Non-pigmented ciliary epithelial cell (primary cell): ENCODE data around the gene AMELX.
A peak's percentile ranks its signal among the peaks of the same experiment; 100 is the strongest.

Experiments used
- DNase-seq: peaks from one replicate; pipeline ENCODE4 v3.0.0-alpha.2; 2010; ENCODE audit warnings: low read depth

The AMELX gene

GRCh38 chrX:11293113-11293512 lies at the start of gene AMELX:
Gene AMELX, plus strand, starts transcription at chrX:11293413. Its CDS starts 1,376 bp downstream, at chrX:11294789.
- DNase-seq = no peak

GRCh38 chrX:11244636-11245035 lies 48.6 kb upstream of the AMELX start:
- DNase-seq = no peak

- no peak for DNase-seq
Observed at GRCh38 chrX:11254417-11255109, 38.6 kb upstream of the AMELX start.

DNA sequence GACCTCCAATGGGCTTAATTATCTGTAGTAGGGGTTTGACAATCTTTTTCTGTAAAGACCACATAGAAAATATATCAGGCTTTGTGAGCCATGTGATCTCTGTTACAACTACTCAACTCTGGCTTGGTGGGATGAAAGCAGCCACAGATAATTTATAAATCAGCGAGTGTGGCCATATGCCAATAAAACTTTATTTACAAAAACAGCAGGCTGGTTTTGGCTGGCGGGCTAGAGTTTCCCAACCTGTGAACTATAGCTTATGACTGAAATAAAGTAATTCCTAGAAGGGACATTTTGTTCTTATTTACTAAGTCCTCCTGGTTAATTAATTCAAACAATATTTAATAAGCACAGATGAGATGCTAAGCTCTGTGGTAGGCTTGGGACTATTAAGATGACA lies 35.9 kb upstream of the AMELX start:
- no peak for DNase-seq

DNA sequence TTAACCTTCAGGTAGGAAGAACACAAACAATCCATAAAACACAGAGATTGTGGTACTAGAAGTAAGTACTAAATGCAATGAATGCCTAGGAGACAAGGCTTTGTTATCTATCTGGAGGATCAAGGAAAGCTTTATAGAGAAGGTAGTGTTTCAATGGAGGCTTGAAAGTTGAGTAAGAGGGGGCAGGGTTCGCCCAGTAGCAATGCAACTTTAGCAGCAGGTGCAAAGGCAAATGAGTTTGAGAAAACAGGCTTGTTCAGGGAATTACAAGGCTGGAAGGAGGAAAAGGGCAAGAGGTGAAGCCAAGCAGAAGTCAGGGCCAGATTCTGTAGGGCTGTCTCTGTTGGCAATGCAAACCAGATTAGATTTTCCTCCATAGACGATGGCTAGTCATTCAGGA lies 35.5 kb upstream of the AMELX start:
- DNase-seq = no peak

GRCh38 chrX:11259437-11259836 lies 33.8 kb upstream of the AMELX start:
- DNase-seq = no peak

GRCh38 chrX:11261260-11261659 lies 32.0 kb upstream of the AMELX start:
- DNase-seq = peak; percentile 22

DNA sequence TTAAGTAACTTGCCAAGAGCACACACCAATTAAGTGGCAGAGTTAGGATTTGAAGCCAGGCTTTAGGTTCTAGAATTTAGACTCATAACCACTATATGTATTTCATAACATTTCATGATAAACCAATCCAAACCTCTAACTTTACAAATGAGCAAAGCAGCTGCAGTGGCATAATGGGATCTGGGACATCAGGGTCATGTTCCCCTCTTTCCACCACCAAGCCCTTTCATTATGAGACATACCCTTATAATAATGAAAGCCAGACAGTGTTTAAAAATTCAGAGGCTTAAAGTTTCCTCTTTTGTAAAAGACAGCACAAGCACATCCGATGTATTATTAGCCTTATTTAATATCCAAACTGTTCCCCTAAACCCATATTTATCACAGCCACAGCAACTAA lies 28.3 kb upstream of the AMELX start:
- no peak for DNase-seq

DNA sequence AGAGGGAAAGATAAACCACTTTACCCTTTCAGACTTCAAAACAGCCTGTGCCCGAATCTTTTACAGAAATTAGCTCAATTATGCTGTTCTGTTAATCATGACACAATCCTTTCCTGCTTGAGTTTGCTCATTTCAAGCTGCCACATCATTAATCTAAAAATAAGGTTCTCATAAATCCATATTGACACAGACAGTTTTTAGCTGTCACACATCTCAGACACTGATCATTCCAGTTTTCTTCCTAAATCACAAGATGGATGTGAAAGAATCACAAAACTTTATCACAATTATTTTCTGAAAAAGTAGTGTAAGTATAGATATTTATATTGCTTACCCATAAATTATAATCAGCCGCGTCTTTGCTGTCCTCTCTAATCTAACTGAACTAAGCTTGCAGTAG lies 27.9 kb upstream of the AMELX start:
- DNase-seq = no peak

DNA sequence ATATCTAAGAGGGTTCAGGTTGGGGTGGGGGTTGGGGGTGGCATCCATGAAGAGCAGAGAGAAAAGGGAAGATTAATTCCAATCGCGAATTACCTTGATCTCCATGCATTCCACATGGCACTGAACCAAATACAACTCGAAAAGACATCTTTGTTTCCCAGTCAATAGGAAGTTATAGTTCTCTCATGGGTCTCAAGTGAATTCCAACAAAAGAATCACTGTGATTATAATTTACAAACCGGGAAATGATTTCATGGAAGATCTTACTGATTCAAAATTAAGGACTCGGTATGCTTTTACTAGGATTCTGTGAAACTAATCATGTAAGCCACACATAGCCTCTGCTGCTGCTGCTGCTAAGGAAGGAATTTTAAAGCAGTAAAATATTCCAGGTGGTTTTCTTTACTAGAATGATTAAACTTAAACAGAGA lies 26.6 kb upstream of the AMELX start:
- DNase-seq = no peak

DNA sequence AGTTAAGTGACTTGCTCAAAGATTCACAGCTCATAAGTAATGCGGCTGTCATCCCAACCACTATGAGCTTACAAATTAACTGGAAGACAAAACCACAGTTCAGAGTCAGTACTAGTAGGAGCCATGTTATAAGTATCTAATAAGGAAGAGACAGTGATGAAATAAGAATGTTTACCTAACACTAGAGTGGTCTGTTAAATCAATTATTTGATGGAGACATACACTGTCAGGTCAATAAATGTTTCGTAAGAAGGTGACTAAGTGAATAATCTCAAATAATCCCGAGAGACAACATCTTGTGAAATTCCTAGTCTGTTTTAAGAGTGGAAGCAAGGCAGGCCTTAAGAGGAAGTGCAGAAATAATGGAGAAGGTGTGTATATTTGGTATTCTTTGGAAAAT lies 25.8 kb upstream of the AMELX start:
- DNase-seq = no peak

- DNase-seq = no peak
Observed at GRCh38 chrX:11269006-11269405, 24.2 kb upstream of the AMELX start.

DNA sequence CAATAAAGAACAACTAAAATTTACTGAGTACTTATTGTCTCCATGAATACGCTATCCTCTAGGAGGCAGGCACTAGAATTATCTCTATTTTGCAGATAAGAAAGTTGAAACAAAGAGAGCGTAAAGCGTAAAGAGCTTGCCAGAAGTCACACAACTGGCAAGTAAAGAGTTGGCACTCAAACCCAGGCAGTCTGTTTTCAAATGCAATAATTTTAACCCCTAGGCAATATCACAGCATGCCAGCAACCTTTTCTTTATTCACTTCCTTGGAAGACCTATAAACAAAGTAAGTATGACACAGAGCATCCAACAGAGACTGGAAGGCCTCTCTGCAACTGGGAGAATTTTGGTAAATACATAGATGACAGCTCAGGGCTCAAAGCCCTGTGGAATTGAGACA lies 23.2 kb upstream of the AMELX start:
- no peak for DNase-seq

- no peak for DNase-seq
Observed at GRCh38 chrX:11272290-11272689, 20.9 kb upstream of the AMELX start.

DNA sequence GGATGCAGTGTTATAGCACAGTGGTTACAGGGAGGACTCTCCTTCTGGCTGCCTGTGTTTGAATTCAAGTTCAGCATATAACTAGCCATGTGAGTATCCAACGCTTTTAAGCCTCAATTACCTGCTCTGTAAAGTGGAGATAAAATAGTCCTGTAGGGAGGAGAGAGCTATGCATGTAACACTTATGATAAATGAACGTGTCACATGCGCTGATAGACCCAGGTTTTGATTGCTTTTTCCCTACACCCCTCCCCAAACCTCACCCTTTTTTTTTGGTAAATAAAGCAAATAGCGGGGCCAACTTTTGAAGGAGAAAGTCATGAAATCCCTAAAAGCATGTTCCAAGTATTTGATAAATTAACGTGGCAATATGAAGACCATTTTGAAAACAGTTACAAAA lies 20.4 kb upstream of the AMELX start:
- DNase-seq = no peak

- no peak for DNase-seq
Observed at GRCh38 chrX:11273544-11273943, 19.7 kb upstream of the AMELX start.

GRCh38 chrX:11282043-11282442 lies 11.2 kb upstream of the AMELX start:
- DNase-seq = no peak

- DNase-seq = no peak
Observed at GRCh38 chrX:11285651-11286050, 7.6 kb upstream of the AMELX start.

- no peak for DNase-seq
Observed at GRCh38 chrX:11287505-11287904, 5.7 kb upstream of the AMELX start.

GRCh38 chrX:11290416-11291102 lies 2.7 kb upstream of the AMELX start:
- no peak for DNase-seq

DNA sequence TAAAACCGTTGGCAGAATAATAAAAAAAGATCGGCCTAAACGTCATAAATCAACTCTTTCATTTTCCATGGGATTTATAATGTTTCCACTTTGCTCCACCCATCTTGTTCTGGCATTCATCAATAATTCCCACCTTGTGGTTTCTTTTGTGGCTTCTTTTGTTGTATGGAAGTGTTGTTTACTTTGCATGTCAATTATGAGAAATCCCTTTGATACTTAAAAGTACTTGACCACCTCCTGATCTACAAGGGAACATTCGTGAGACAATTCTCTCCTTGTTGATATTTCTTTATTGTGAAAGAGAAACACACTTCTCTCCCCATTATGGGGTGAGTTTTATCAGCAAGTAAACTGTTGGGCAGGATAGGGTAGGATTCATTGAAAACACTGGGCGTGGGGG lies 2.8 kb downstream of the AMELX start:
- no peak for DNase-seq

GRCh38 chrX:11298600-11298999 lies 5.4 kb downstream of the AMELX start:
- DNase-seq = no peak

DNA sequence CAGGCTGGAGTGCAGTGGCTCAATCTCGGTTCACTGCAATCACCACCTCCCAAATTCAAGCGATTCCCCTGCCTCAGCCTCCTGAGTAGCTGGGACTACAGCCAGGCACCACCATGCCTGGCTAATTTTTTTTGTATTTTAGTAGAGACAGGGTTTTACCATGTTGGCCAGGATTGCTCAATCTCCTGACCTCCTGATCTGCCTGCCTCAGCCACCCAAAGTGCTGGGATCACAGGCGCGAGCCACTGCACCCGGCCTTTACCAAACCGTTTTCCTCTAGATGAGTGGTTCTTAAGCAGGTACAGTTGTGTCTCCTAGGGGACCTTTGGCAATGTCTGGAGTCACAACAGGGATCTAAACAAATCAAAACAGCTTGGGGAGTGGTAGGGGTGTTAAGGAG lies 11.6 kb downstream of the AMELX start:
- DNase-seq = no peak

- DNase-seq = no peak
Observed at GRCh38 chrX:11305641-11306040, 12.4 kb downstream of the AMELX start.
